T-helper 2 cell treated with Interferon-gamma antibody and Interleukin-4, amounts not matched to agents 100 ng/mL and 5 ng/mL, for 36 hours (primary cell): ENCODE measurements around the gene OR13C9. TPM values are rescaled to one million over a fixed set of nuclear protein-coding genes. Genes with fewer than 3 reads are reported as not detected.
"Not testable (repeated sequence)": the region's sequence is repeated elsewhere in the genome, so short reads cannot be mapped to it uniquely, and the experiment has no call there.

ENCODE experiments used
- intact Hi-C: fragments of 100-400 bp; cut with micrococcal nuclease; formaldehyde crosslinking; loops from one replicate; pipeline ENCODE4 v1.15.1; 2023
- total RNA-seq: library from RNA; stranded (reverse); gene quantifications from 2 replicates; pipeline ENCODE4 v1.2.3, GENCODE V29; 2022

OR13C9 gene
- not detected in 2 replicates for total RNA-seq

DNA sequence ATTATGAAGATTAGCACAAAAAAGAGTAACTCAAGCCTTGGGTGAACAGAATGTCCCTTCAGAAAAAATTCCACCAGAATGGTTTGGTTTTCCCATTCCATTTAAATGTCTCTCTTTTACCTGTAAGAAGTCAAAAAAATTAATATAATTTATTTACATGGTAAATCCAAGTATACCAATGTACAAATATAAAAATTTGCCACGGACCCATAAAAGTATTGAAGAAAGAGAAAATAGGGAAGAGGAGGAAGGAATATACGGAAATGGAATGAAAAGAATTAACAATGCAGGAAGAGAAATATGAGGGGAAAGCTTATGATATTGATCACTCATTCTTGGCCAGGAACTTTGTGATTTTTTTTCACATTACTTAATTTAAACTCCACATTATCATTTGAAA, at the start of gene OR13C9:
OR13C9 (minus strand) TSS at position 101 of the 400 bp plus-strand sequence; CDS start at position 101, 0 bp downstream.
- intact Hi-C loops: no loop called here

- intact Hi-C loops: no loop called here
Measured at GRCh38 chr9:104658496-104659195, 40.6 kb upstream of the OR13C9 start.

DNA sequence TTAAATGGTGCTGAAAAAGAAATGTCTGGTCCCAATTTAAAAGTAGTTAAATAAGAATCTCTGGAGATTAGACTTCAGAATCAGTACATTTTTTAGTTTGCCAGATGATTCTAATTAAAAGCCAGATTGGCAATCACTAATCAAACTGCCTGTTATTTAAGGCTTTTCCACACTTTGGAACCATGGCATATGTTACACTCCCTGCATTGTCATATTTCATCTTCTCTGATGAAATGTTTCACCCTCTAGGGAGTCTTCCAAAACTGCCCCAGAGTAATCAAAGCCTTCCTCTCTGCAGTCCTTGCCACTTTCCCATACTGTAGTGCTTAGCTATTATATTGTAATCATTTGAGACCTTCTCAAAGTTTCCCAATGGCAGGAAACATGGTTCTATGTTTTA, 17.5 kb upstream of the OR13C9 start:
- intact Hi-C loops: no loop called here

DNA sequence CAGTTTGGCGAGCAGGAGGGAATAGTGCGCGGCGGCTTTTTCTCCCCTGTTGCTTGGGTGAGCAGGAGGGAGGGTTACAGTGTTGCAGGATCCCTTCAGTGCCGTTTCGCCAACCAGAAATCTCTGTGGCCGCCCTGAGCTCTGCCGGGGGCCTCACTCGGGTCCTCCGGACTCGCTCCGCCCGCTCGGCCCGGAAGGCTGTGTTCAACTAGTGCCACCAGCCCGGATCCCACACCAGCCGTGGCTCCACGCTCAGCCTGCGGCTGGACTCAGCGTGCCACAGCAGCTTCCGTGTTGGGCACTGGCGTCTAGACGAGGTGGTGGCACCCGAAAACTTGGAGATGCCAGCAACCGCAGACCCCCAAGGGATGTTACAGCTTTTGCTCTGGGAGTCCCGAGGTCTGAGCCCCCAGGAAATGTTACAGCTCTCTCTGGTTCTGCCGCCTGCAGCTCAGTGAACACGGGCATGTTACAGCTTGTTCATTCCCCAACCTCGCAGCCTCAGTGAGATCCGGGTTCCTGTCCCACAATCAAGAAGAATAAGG, 16.0 kb upstream of the OR13C9 start:
- intact Hi-C loops: no loop called here

DNA sequence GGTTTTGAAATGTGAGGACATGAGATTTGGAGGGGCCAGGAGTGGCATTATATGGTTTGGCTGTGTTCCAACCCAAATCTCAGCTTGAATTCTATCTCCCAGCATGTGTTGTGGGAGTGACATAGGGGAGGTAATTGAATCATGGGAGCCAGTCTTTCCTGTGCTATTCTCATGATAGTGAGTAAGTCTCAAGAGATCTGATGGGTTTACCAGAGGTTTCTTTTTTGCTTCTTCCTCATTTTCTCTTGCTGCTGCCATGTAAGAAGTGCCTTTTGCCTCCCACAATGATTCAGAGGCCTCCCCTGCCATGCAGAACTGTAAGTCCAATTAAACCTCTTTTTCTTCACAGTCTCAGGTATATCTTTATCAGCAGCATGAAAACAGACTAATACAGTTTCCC, 8.0 kb upstream of the OR13C9 start:
- intact Hi-C loops: not testable (repeated sequence)

DNA sequence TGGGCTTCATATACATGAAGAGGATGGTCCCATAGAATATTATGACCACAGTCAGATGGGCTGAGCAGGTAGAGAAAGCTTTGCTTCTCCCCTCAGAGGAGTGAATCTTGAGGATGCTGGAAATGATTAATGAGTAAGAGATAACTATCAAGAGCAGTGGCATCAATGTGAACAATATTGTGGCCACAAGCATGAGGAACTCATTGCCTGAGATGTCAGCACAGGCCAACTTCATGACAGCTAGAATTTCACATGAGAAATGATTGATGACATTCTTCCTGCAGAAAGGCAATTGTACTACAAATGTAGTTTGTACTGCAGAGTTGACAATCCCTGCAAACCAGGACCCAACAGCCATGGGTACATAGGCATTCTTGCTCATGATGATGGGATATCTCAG, 586 bp downstream of the OR13C9 start:
- intact Hi-C loops: no loop called here

- intact Hi-C loops: no loop called here
Measured at GRCh38 chr9:104611213-104611612, 6.8 kb downstream of the OR13C9 start.

DNA sequence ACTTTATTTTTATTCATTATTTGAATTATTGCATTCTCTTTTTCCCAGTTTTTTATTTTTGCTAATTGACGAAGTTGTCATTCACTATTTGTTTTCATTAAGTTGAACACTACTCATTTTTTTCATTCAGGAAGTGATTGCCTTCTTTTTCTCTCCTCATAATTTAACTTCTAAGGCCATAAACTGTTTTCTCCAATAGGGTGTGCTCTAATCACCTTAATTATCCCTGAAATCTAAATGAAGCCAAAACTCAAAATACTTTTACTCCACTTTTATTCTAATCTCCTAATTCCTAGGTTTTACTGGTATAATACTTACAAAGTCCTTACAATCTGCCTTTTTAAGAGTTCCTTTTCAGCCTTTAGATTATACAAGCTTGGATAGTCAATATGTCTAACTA, 9.7 kb downstream of the OR13C9 start:
- intact Hi-C loops: no loop called here

GRCh38 chr9:104606152-104606551, 11.9 kb downstream of the OR13C9 start:
- intact Hi-C loops: no loop called here

- intact Hi-C loops: not testable (repeated sequence)
Measured at GRCh38 chr9:104605527-104605926, 12.5 kb downstream of the OR13C9 start, which contains the start of gene OR13C2. TSS of gene OR13C2 (minus strand) at chr9:104605627. CDS start at chr9:104605627, 0 bp downstream.

- intact Hi-C loops: no loop called here
Measured at GRCh38 chr9:104604801-104605200, 13.2 kb downstream of the OR13C9 start.

- intact Hi-C loops: not testable (repeated sequence)
Measured at GRCh38 chr9:104599313-104599712, 18.7 kb downstream of the OR13C9 start, which contains the start of gene OR13C5. TSS of gene OR13C5 (minus strand) at chr9:104599413. CDS start at chr9:104599413, 0 bp downstream.

- intact Hi-C loops: not testable (repeated sequence)
Measured at GRCh38 chr9:104598749-104599148, 19.3 kb downstream of the OR13C9 start.

DNA sequence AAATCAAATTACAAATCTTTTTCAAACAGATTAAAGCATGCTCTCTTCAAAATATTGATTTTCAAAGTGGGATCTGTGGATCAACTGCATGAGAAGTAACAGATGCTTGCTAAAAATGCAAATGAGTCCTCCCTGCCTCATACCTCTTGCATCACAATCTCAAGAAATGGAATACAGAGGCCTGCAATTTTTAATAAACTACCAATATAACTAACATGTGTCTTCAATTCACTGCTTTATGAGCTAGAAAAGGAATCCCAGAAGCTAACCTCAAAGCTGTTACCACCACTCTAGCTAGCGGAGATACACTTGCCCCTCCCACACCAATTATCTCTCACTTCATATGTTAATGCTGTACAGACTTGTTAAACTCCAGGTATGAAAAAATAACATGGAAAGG, 28.4 kb downstream of the OR13C9 start:
- intact Hi-C loops: no loop called here

DNA sequence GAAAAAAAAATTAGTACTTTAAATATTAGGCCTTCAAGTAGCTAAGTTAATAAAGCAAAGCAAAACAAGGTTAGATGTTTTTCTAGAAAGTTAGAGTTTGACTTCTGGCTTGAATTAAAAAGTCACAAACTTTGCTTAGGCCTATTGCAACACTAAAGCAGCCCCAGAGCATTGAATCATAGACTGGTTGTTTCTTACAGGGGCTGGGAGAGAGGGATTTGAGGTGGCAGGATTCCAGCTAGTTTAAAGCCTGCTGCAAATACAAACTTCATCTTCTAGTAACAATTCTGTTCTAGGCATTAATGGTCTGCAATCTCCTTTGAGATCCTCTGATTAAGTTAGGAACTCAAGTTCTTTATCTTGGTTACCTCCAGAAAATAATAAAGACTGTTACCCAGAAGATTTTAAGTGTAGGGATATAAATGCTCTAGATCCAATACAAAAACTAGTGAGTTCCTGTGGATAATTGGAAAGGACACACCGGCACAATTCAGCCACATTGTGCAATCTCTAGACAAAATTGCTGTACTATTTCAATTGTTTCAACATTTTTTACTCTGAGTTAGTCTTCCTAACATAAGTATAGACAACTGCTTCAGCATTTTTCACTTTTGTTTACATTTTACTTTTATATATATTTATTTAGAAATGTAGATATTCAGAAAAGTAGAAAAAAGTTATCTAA, 31.4 kb downstream of the OR13C9 start:
- intact Hi-C loops: no loop called here

- intact Hi-C loops: no loop called here
Measured at GRCh38 chr9:104580562-104580961, 37.4 kb downstream of the OR13C9 start.

DNA sequence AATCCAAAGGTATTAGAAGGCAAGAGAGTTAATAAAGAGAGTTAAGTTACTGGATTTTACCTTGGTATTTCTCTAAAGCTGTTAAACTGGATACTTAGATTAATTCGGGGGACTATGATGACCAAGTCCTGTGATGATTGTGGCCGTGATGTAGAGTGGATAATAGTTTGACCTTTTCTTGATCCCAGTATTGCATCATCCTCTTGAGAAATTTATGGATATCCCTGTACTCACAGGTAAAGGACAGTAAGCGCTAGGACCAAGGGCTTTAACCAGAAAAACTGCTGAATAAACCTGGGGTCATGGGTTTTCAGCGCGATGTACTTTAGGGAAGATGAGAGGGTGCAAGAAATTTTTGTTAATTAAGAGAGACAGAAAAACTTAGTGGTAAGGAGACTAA, 40.7 kb downstream of the OR13C9 start:
- intact Hi-C loops: no loop called here

- intact Hi-C loops: no loop called here
Measured at GRCh38 chr9:104575456-104575855, 42.5 kb downstream of the OR13C9 start.

DNA sequence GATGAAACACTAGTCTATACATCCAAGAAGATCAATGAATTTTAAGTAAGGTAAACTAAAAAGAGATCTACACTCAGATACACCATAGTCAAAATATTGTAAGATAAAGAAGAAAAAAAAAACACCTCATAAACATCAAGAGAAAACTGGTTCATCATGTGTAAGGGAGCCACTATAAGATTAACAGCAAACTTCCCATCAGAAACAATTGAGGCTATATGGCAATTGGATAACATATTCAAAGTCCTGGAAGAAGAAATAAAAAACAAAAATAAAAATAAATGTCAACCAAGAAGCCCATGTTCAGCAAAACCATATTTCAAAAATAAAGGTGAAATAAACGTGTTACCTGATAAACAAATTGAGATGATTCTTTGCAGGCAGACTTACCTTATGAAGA, 45.4 kb downstream of the OR13C9 start:
- intact Hi-C loops: no loop called here

- intact Hi-C loops: no loop called here
Measured at GRCh38 chr9:104568868-104569267, 49.1 kb downstream of the OR13C9 start, which contains the start of gene OR13C8. TSS of gene OR13C8 (plus strand) at chr9:104569168. CDS start at chr9:104569168, 0 bp downstream.
